Measurements from ENCODE around the gene TESK1.
"Not testable (repeated sequence)": the region's sequence is repeated elsewhere in the genome, so short reads cannot be mapped to it uniquely, and the experiment has no call there.

- TF ChIP-seq CTCF, POLR2AphosphoS5 (IDR thresholded peaks at IDR 0.05): not testable (repeated sequence)
These were observed 16.6 kb upstream of the TESK1 start for GRCh38 chr9:35588506-35588905.

Measured in breast epithelium (tissue), 3 donors.